Measurements from ENCODE around the gene CMTM8. TPM values are rescaled to one million over a fixed set of nuclear protein-coding genes. Genes with fewer than 3 reads are reported as not detected.

CMTM8 gene
- total RNA-seq, 1 donor from 2014 or later, result 9.0 TPM

- Mint-ChIP-seq H3K4me3 (no peak overlapping the region), H3K4me1 (ENCODE audit: unreplicated experiment) (peaks cover 32% of the 10 kb centered on the region), H3K27me3 (peaks cover 4% of the 10 kb centered on the region), H3K9me3 (peaks cover 5% of the 10 kb centered on the region), H3K27ac (no peak overlapping the region), H3K36me3 (peaks cover 7% of the 10 kb centered on the region)
- TF ChIP-seq, protein P1, sequence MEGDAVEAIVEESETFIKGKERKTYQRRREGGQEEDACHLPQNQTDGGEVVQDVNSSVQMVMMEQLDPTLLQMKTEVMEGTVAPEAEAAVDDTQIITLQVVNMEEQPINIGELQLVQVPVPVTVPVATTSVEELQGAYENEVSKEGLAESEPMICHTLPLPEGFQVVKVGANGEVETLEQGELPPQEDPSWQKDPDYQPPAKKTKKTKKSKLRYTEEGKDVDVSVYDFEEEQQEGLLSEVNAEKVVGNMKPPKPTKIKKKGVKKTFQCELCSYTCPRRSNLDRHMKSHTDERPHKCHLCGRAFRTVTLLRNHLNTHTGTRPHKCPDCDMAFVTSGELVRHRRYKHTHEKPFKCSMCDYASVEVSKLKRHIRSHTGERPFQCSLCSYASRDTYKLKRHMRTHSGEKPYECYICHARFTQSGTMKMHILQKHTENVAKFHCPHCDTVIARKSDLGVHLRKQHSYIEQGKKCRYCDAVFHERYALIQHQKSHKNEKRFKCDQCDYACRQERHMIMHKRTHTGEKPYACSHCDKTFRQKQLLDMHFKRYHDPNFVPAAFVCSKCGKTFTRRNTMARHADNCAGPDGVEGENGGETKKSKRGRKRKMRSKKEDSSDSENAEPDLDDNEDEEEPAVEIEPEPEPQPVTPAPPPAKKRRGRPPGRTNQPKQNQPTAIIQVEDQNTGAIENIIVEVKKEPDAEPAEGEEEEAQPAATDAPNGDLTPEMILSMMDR (conservative IDR thresholded peaks at IDR 0.05), result no peak
- DNase-seq (ENCODE audit: extremely low spot score, unreplicated experiment), result no peak
Observed at GRCh38 chr3:32308378-32308777, 69.9 kb downstream of the CMTM8 start.

- no peak overlapping the region for H3K4me3 Mint-ChIP-seq
- H3K27ac Mint-ChIP-seq, result no peak overlapping the region
- H3K4me1 Mint-ChIP-seq (ENCODE audit: unreplicated experiment), result peaks cover 29% of the 10 kb centered on the region
- TF ChIP-seq, protein P1 (conservative IDR thresholded peaks at IDR 0.05), result no peak
- H3K36me3 Mint-ChIP-seq, result peaks cover 10% of the 10 kb centered on the region
- peaks cover 5% of the 10 kb centered on the region for H3K9me3 Mint-ChIP-seq
- DNase-seq (ENCODE audit: extremely low spot score, unreplicated experiment), result no peak
- peaks cover 4% of the 10 kb centered on the region for H3K27me3 Mint-ChIP-seq
Observed at GRCh38 chr3:32309654-32310242, 71.3 kb downstream of the CMTM8 start.

- peaks cover 10% of the 10 kb centered on the region for H3K36me3 Mint-ChIP-seq
- no peak overlapping the region for H3K27ac Mint-ChIP-seq
- H3K4me1 Mint-ChIP-seq (ENCODE audit: unreplicated experiment), result peaks cover 23% of the 10 kb centered on the region
- peaks cover 5% of the 10 kb centered on the region for H3K9me3 Mint-ChIP-seq
- H3K4me3 Mint-ChIP-seq, result no peak overlapping the region
- H3K27me3 Mint-ChIP-seq, result peaks cover 4% of the 10 kb centered on the region
- TF ChIP-seq, protein P1 (conservative IDR thresholded peaks at IDR 0.05), result no peak
- DNase-seq (ENCODE audit: extremely low spot score, unreplicated experiment), result no peak
Observed at GRCh38 chr3:32310336-32310735, 71.9 kb downstream of the CMTM8 start.

- no peak overlapping the region for H3K27ac Mint-ChIP-seq
- TF ChIP-seq, protein P1 (conservative IDR thresholded peaks at IDR 0.05), result no peak
- peaks cover 5% of the 10 kb centered on the region for H3K9me3 Mint-ChIP-seq
- H3K4me1 Mint-ChIP-seq (ENCODE audit: unreplicated experiment), result peaks cover 21% of the 10 kb centered on the region
- no peak for DNase-seq (ENCODE audit: extremely low spot score, unreplicated experiment)
- H3K4me3 Mint-ChIP-seq, result no peak overlapping the region
- peaks cover 10% of the 10 kb centered on the region for H3K36me3 Mint-ChIP-seq
- H3K27me3 Mint-ChIP-seq, result peaks cover 4% of the 10 kb centered on the region
Observed at GRCh38 chr3:32310918-32311839, 72.7 kb downstream of the CMTM8 start.

- peaks cover 4% of the 10 kb centered on the region for H3K27me3 Mint-ChIP-seq
- H3K4me1 Mint-ChIP-seq (ENCODE audit: unreplicated experiment), result peaks cover 29% of the 10 kb centered on the region
- H3K36me3 Mint-ChIP-seq, result peaks cover 10% of the 10 kb centered on the region
- H3K9me3 Mint-ChIP-seq, result peaks cover 8% of the 10 kb centered on the region
- DNase-seq (ENCODE audit: extremely low spot score, unreplicated experiment), result no peak
- H3K4me3 Mint-ChIP-seq, result no peak overlapping the region
- TF ChIP-seq, protein P1 (conservative IDR thresholded peaks at IDR 0.05), result no peak
- no peak overlapping the region for H3K27ac Mint-ChIP-seq
Observed at GRCh38 chr3:32312251-32312650, 73.8 kb downstream of the CMTM8 start.
